ENCODE results near the gene PROCA1. TPM values are rescaled to one million over a fixed set of nuclear protein-coding genes. Genes with fewer than 3 reads are reported as not detected.

PROCA1 gene
- total RNA-seq, 1 donor from 2014 or later, result 1.5 TPM

GRCh38 chr17:28741358-28742349 is 30.0 kb upstream of the PROCA1 start:
- intact Hi-C loops (cut with DNase I), result no loop called here
- no peak for DNase-seq (ENCODE audit: extremely low spot score in 2 of 2)

GRCh38 chr17:28740406-28741357 is 29.0 kb upstream of the PROCA1 start:
- intact Hi-C loops (cut with DNase I), result no loop called here
- H3K4me3 ChIP-seq, result no peak overlapping the region
- no peak overlapping the region for H3K27ac ChIP-seq
- no peaks in the 10 kb centered on the region for H3K36me3 ChIP-seq
- DNase-seq (ENCODE audit: extremely low spot score in 2 of 2), result no peak
- no peaks in the 10 kb centered on the region for H3K9me3 ChIP-seq
- TF ChIP-seq POLR2A (IDR thresholded peaks at IDR 0.05) (no peak), CTCF (IDR thresholded peaks at IDR 0.05) (no peak), POLR2AphosphoS5 (IDR thresholded peaks at IDR 0.05; ENCODE audit: insufficient read depth in 1 of 2, low read depth in 1 of 2) (no peak)
- H3K4me1 ChIP-seq, result peaks cover 29% of the 10 kb centered on the region
- no peaks in the 10 kb centered on the region for H3K27me3 ChIP-seq

More at GRCh38 chr17:28741358-28742349, 30.0 kb upstream of the PROCA1 start:
- H3K4me1 ChIP-seq, result peaks cover 39% of the 10 kb centered on the region
- TF ChIP-seq POLR2A (IDR thresholded peaks at IDR 0.05), result no peak
- no peak overlapping the region for H3K27ac ChIP-seq
- no peak overlapping the region for H3K4me3 ChIP-seq
- no peaks in the 10 kb centered on the region for H3K9me3 ChIP-seq
- no peaks in the 10 kb centered on the region for H3K27me3 ChIP-seq
- no peaks in the 10 kb centered on the region for H3K36me3 ChIP-seq

- intact Hi-C loops (cut with DNase I), result no loop called here
- no peaks in the 10 kb centered on the region for H3K36me3 ChIP-seq
- no peak for DNase-seq (ENCODE audit: extremely low spot score in 2 of 2)
- no peaks in the 10 kb centered on the region for H3K27me3 ChIP-seq
- H3K9me3 ChIP-seq, result no peaks in the 10 kb centered on the region
- TF ChIP-seq POLR2AphosphoS5 (IDR thresholded peaks at IDR 0.05; ENCODE audit: insufficient read depth in 1 of 2, low read depth in 1 of 2), result no peak
- no peak for TF ChIP-seq POLR2A (IDR thresholded peaks at IDR 0.05)
- TF ChIP-seq CTCF (IDR thresholded peaks at IDR 0.05), result no peak
- no peak overlapping the region for H3K27ac ChIP-seq
- no peak overlapping the region for H3K4me3 ChIP-seq
- peaks cover 13% of the 10 kb centered on the region for H3K4me1 ChIP-seq
Observed at GRCh38 chr17:28738680-28739384, 27.1 kb upstream of the PROCA1 start.

- Histone ChIP-seq H3K4me3 (no peak overlapping the region), H3K9me3 (no peaks in the 10 kb centered on the region), H3K27ac (no peak overlapping the region), H3K27me3 (no peaks in the 10 kb centered on the region), H3K4me1 (peaks cover 6% of the 10 kb centered on the region), H3K36me3 (no peaks in the 10 kb centered on the region)
- no peak for DNase-seq (ENCODE audit: extremely low spot score in 2 of 2)
- TF ChIP-seq CTCF (IDR thresholded peaks at IDR 0.05), result no peak
- intact Hi-C loops (cut with DNase I), result no loop called here
Observed at GRCh38 chr17:28737770-28738679, 26.3 kb upstream of the PROCA1 start.

All from vagina (tissue), 2 donors.